G401.6 (cell line): ENCODE data around the gene WDR87.

Source experiments
- FAIRE-seq: peaks from 2 replicates; lab custom pipeline; 2012; peaks lifted over from hg19 to GRCh38; lab: Jason Lieb, UNC

WDR87 gene

DNA sequence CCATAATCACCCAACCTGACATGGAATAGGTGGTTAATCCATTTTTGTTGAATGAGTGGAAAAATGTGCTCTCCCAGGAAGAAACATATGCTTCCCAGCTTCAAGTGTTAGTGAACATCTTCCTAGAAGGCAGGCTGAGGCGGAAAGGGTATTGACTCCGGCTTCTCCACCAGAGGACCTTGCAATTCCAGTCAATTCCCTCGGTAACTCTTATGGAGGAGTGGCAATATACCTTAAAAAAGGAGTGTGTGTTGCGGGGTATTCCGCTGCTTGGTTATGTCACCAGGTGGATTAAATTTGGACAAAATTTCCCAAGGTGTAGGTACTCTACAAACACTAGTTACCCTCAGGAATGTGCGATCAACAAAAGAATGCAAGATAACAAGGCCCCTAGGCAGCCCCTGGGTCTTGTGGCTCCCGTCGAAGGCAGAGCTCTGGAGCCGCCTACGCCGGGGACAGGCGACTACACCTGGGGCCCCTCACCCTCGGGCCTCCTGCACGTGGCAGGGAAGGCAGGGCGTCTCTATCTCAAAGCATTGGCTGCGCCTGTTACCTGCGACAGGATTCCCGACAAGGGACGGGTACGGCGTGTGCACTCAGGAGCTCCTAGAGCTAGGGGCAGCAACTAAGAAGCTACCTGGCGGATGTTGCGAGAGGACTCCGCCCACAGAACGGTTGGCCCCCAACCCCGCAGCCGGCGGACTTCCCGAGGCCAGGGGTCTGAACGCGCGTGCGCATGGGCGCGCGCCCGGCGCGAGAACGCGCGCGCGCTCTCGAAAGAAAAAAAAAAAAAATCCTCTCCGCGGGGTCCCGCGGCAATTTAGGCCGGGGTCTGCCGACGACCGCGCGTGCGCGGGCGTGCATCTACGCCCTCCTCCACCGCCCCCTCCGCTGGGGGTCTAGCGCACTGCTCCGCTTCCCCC is at the start of gene WDR87:
Gene WDR87, minus strand, starts transcription at position 649 of the 923 bp plus-strand sequence. CDS start 8,355 bp downstream, outside the sequence.
- FAIRE-seq, result no peak

DNA sequence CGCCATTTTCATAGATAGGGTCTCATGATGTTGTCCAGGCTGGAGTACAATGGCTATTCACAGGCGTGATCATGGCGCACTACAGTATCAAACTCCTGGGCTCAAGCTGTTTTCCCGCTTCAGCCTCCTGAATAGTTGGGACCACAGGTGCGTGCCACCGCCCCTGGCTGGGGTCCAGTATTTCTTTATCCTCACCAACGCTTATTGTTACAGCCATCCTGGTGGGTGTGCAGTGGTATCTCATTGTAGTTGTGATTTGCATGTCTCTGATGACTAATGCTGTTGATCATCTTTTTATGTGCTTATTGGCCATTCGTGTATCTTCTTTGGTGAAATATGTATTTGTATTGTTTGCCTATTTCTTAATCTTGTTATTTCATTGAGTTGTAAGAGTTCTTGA is 49.6 kb upstream of the WDR87 start:
- FAIRE-seq, result no peak

DNA sequence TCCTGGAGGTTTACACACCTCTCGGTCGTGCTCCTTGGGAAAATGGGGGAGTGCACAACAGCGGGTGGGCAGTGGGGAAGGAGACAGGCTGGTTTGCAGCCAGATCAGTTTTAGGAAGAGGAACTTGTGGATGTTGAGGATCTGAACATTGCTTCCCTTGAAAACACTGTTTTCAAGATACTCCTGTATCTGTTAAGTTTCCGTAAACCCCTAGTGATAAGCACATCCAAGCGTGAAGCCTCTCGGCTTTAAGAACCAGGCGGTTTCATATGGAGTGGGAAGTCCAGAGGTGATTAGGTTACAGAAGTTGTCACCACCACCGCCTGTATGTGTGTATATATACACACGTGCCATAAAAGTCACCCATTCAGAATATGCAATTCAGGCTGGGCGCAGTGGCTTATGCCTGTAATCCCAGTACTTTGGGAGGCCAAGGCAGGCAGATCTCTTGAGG is 48.1 kb upstream of the WDR87 start:
- FAIRE-seq, result no peak

DNA sequence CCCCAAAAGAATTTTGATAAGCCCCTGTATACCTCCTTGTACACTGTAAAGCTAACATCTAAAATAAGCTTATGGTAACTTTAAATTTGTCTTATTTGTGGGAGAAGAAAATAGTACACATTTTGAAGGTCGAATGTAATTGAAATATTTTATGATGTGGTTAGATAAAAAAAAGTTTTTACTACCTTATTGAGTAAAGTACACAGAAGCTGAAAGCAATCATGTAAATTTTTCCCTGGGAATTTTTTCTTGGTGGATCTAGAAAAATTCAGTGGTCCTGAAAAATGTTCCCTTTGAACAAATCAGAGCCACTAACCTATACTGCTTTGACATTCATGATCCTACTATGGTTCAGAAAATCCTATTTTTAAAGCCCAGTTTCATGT is 47.5 kb upstream of the WDR87 start:
- FAIRE-seq, result no peak

DNA sequence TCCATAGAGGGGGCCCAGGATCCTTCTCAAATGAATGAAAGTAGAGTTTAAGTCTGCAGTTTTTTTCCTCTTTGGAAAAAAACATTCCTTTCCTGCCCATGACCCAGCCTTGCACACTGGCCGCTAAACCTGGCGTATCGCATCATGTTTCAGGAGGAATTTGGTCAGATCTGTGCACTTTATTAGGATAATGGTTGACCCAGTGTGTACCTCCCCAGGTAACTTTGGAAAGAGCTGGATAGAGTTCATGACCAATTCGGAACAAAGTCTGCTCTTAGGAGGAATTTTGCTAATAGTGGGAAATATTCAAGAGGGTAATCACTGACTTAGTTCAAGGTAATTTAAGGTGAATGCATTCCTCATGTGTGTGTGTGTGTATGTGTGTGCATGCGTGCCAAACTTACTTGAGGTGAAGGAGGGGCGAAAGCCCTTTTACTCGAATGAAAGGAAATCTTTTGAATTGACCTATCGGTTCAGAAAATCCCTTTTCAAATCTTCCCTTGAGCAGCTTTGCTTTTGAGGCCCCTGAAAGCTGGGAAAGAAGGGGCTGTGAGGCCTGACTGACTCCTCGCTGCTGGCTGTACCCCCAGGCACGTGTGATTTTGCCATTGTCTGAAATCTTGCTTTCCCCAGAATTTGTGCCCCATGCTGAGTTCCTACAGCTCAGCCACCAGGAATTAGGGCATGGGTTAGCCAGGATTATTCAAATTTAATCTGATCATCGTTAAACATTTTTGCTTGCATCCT is 47.0 kb upstream of the WDR87 start:
- no peak for FAIRE-seq

DNA sequence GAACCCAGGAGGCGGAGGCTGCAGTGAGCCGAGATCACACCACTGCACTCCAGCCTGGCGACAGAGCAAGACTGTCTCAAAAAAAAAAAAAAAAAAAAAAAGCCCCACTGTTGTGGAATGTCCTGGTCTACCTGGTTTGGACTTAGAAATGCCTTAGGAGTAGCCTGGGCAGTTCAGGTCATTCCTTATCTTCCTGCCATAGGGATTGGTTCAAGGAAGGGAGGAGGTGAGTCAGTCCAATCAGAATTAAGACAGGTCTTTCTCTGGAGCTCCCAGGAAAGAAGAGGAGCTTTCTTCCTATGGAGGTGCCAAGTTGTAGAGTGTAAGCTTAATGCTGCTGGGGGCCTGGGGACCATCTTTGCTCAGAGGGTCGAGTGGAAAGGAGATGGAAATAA is 45.4 kb upstream of the WDR87 start:
- FAIRE-seq, result no peak

DNA sequence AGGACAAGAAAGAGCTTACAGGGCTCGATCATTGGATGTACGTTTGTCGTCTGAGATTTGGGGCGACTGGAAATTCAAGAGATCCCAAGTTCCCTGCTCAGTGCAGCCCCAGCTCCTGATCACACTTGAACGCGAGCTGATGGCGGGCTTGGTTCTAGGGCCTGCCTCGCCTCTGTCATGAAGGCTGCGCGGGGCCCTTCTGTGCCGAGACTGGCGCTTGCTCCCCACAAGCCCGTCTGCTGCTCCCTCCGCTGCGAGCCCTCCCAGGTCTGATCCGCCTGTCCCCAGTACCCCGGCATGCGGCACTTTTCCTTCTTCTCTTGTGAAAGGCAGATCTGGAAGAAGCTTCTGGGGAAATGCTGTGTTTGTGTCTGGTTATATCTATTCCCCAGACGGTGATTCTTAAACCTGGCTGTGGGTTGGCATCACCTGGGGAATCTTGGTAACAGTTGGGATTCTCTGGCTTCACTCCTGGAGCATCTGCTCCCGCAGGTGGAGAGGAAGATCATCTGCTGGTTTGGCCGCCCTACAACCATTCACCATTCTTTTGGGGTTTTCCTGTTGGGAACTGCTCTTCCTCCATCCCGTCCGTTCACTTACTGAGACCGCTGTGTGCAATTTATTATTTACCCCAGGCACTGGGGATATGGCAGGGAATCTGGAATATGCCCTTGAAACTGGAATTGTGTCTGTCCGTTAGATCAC is 44.2 kb upstream of the WDR87 start:
- no peak for FAIRE-seq

DNA sequence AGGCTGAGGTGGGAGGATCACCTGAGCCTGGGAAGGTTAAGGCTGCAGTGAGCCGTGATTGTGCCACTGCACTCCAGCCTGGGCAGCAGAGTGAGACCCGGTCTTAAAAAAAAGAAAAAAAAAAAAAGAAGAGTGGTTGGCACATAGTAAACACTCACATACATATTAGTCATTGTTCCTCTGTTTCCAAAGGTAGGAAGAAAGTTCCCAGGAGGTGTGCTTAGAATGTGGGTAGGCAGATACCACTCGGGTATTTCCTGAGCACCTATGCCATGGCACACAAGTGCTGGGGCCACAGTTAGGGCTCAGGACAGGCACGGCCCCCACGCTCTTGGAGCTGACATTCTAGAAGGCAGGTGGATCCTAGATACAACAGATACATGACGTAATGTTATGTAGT is 42.0 kb upstream of the WDR87 start:
- no peak for FAIRE-seq

DNA sequence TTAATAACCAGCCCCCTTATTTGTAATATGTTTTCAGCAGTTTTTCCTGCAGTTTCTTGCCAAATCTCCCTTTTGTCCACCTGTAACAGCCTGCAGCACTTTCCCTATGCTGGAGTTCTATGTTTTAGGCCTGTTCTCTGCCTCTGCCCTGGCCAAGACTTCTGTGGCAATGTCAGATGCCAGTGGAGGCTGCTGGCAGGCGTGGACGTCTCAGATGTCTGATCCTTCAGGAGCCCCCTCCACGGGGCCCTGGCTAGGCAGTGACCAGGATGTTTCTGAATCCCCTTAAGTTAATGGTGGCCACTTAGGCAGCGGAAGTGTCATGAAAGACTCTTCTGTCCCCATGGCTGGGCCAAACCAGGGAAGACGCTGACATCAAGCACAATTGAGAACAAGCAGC is 41.4 kb upstream of the WDR87 start:
- no peak for FAIRE-seq

DNA sequence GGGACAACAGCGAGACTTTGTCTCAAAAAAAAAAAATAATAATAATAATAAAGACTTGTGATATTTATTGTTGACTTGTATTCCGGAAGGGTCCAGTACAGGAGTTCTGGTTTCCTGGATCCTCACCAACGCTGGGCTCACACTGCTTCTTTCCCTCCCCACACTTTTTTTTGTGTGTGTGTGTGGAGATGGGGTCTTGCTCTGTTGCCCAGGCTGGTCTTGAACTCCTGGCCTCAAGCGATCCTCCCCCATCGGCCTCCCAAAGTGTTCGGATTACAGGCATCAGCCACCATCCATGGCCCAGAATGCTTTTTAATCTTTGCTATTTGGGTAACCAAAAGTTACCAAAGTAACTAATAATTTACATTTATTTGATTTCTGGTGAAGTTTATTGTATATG is 39.7 kb upstream of the WDR87 start:
- FAIRE-seq, result no peak

DNA sequence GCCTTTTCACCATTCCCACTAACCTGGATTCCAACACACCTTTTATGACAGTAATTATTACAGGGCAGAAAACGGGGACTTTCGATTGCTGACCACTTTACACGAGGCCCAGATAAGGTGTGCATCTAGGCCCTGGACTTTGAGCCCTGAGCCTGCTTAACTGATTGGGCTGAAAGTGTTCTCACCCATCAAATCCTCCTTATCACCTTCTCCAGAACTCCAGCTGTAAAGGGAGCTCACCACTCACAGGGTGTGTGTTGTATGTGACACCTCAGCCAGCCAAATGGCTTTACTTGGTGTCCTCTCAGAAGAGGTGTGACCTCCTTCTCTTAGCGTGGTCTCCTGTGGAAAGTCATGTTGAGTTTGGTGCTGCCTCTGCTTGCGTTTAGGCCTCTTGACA is 37.1 kb upstream of the WDR87 start:
- no peak for FAIRE-seq

DNA sequence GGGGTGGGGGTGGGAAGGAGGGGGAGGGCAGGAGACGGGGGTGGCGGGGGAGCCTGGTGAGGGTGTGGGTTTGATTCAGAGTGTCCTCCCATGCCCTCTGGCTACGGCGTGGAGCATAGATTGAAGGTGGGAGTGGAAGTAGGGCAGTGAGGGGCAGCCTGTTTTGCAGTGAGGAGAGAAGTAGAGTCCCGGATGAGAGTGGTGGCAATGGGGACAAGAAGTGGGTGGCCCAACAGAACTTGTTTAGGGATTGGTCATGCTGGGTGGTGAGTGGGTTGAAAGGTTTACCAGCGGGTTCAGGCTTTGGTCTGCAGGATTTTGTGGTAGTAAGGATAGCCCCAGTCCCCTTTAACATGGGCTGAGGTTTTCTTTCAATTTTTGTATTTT is 36.1 kb upstream of the WDR87 start:
- FAIRE-seq, result no peak

DNA sequence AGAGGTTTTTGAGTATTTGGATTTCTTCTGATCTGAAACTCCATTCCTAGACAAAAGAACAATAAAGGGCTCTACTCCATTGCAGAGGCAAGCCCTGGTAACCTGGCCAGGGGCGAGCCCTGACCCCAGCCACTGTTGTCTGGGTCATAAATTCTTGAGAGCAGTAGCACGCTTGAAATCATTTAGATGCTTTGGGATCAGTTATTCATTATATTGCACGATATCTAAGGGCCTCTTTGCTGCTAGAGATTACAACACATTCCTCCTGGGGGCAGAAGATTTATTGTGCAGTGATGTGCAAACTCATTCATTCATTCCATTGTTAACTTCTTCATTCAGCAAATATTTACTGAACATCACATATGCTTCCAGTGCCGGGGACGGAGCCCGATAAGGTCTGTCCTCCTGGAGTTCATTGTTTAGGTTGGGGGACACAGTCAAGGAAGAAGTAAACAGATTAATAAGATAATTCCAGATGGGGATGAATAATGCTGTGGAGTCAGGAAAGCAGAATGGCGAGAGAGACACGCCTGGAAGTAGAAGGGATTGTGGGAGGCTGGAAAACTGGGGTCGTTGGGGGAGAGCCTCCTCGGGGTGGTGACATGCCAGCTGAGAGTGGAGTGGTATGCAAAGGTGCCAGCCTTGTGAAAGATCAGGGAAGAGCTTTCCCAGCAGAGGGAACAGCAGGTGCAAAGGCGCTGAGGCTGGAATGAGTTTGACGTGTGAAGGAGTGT is 35.6 kb upstream of the WDR87 start:
- no peak for FAIRE-seq

DNA sequence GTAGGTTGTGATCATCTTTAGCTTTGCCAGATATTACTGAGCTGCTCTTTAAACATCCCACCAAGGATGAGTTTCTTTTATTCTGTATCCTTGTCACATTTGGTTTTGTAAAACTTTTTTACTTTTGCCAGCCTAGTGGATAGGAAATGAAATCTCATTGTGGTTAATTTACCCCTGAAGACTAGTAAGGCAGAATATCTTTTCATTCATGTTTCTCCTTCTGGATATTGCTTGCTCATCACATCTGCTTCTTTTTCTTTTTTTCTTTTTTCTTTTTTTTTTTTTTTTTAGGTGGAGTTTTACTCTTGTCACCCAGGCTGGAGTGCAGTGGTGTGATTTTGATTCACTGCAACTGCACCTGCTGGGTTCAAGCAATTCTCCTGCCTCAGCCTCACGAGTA is 32.0 kb upstream of the WDR87 start:
- no peak for FAIRE-seq

DNA sequence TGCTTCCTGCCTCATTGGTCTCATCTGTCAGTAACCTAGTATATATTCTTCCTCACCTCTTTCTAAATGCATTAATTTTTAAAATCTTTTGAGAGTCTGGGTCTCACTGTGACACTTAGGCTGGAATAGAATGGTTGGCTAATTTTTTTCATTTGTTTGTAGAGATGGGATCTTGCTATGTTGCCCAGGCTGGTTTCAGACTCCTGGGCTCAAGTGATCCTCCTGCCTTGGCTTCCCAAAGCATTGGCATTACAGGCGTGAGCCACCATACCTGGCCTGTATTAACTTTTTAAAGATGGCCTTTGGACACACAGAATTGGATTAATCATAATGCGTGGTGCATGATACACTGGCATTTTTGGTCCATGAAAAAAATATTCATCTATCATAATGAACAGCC is 30.5 kb upstream of the WDR87 start:
- FAIRE-seq, result no peak

DNA sequence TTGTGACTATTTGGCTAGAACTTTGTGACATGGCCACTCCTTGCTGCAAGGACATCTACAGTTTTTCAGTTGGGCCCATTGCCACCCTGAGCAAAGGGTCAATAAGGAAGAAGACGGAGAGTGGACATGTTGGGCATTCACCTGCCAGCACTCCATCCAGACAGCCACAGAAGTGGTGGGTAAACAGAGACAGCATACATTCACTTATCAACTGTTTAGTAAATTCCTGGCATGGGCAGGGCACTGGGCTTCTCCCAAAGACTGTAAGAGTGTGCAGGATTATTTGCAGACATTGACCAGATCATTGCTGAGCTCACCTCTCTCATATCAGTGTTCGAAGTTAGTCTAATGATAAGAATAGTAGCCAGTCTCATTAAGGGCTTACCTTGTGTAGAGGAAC is 29.8 kb upstream of the WDR87 start:
- no peak for FAIRE-seq

DNA sequence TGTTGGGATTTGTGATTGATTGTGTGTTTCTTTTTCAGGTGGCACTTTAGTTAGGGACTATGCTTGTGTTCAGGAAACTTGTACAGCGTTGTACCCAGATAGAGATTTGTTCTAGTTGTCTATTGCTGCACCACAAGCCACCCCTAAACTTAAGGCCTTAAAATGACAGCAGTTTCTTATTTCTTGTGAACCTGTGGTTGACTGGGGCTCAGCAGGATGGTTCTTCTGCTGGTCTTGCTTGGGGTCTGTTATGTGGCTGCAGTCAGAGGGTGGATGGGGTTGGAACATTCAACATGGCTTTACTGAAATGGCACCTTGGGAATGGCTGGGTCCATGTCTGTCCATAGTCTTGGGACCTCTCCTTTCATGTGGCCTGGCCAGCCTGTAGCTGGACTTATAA is 28.9 kb upstream of the WDR87 start:
- FAIRE-seq, result no peak

DNA sequence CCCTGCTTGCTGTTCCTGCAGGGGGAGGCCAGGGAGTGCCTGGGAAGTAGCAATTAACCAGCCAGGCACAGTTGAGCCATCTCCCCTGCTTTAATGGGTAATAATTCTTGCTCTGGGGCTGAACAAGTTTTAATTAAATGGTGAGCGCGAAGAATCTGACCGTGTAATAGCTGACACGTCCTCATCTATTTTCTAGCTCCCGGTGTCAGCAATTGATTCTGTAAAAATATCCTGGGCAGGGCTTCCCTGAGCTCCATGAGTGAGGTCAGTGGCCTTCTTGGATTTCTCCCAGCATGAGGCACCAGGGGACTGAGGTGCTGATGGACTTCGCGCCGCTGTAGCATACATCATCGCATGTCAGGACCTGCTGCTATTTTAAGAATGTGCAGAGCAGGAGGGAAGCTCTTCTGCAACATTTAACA is 27.6 kb upstream of the WDR87 start:
- no peak for FAIRE-seq

DNA sequence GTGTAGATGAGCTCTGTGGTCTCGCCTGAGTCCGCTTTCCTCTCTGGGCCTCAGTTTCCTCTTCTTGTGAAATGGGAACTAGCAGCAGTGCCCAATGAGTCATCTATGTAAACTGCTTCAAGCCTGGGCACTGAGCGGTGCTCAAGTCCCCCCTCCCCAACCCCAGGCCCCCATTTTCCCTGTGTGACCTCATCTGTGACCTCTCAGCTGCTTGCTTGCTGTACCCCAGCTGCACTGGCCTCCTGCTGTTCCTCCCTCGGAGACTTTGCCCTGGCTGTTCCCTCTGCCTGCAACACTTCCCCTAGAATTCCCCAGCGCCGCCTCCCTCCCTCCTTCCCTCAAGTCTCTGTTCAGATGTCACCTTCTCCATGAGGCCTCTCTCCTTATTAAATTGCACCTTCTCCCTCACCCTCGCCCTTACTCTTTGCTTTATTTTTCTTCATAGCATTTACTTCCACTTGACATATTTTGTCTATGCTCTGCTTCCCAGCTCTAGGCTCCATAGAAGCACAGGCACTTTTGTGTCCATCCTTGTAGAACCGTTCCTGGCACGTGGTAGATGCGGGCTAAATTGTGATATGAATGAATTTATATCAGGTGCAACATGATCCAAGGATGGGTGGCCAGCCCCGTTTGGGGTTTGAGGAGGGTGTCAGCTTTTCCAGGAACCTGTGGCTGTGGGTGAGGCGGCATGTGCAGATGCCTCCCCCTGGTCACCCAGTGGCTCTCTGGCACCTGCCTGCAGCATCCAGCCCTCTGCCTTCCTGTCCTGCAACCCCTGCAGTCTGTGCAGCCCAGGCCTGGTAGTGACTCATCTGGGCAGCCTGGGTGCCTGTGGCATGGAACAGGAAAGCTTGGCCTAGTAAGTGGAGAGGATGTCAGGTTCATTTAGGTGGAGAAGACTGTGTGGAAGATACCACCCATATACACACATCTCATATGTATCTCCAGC is 26.9 kb upstream of the WDR87 start:
- no peak for FAIRE-seq

DNA sequence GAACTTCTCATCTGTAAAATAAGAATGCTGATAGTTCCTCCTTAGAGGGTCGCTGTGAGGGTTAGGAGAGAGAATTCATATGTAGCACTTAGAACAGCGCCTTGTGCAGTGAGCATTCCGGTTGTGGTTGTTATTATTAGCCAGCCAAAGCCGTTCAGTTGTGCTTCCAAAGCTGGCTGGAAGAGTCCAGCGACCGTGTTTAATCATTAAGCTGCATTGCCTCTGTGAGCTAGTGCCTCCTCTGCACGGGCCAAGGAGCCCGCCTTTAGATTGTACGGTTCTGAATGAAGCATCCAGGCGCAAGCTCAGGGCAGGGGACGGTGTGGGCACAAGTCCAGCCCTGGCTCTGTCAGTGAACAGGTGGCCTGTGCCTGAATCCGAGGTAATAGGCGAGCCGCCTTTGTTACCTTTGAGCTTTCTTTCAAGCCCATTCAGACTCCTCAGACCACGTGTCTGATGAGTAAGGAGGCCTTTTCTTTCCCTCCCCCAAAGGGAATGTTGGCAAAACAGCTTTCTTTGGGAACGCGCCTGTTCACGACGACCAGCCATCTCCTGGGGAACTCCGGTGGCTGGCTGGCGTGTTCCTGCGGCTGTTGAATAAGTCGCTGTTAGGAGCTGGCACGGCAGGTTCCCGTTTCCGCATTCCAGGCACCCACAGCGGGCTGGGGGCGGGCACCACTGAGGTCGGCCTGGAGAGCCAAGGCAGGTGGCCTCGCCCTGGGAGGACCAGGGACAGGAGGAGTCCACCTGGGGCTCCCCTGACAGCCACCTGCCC is 25.7 kb upstream of the WDR87 start:
- no peak for FAIRE-seq
